NCI-H524 (cell line): Measurements from ENCODE around the gene PUS10.
"Not testable (repeated sequence)": the region's sequence is repeated elsewhere in the genome, so short reads cannot be mapped to it uniquely, and the experiment has no call there.

Source experiments
- DNase-seq, 2 experiments: peaks; one replicate each; lab custom pipeline; 2025; lab: John Stamatoyannopoulos, UW

The PUS10 gene

DNA sequence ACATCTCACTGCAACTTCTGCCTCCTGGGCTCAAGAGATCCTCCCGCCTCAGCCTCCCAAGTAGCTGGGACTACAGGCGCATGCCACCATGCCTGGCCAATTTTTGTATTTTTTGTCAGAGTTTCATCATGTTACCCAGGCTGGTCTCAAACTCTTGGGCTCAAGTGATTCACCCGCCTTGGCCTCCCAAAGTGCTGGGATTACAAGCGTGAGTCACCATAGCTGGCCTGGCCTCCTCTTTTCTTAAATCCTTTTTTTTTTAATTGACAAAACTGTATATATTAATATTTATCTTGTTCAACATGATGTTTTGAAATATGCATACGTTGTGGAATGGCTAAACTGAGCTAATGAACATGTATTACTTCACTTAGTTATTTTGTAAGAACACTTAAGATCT is 86.0 kb downstream of the PUS10 start:
- not testable (repeated sequence) for DNase-seq

DNA sequence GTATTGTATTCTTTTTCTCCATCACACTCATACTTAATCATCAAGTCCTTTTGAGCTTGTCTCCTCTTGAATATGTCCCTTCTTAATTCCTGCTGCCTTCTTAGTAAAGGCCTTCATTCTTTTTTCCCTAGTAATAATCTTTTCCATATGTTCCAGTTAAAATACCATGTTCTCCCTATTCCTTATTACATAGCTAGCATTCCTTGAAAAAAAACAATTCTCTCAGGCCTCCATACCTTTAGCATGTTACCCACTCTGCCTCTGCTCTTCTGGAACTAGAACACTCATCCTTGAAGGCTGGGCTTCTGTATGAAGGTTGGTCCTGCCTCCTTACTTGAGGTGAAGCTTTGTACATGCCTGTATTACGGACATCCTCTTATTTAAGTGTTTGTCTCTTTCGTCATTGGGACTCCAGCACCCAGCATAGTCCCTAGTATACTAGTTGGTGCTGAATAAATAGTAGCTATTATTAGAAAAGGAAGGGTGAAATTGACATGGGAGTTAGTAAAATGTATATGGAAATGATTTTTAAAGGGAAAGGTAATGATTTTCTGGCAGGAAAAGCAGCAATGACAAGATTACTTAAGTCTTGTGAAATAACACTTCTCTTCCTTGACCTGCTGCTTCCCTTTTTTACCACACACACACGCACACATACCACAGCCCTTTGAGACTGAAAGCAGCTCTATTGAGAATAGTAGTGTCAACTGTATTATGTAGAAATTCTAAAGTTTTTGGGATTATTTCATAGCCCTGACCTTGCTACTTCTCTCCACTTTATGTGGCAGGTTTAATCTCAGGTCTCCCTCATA is 91.1 kb downstream of the PUS10 start:
- DNase-seq: no peak

DNA sequence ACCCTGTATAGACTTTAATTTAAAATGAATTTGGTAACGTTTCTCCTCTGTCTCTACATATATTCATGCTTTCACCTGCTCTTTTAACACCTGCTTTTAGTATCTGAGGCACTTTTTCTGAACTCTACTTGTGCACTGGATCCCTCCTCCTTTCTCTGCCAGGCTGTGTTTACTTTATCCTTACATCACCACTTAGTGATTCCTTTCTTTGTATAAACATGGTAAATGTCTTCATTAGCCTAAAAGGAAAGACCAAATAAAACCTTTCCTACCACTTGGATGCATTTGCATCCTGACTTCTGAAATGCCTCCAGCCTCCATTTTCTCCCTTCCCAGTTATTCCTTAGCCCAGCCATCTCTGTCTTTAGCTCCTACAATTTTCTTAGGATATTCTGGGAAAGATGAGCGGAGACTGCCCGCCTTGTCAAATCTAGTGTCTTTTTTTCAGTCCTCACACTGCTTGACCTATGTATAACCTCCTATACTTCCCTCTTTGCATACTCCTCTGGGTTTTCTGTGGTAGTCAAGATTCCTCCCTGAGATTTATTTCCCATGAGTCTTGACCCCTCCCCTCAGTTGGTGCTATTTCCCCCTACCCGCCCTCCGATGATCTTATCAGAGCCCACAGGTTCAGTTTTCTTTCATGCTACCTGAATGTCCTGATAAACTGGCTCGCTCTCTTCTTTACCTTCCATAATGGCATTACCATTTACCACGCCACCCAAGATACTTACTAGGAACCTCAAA is 91.9 kb downstream of the PUS10 start:
- no peak for DNase-seq

DNA sequence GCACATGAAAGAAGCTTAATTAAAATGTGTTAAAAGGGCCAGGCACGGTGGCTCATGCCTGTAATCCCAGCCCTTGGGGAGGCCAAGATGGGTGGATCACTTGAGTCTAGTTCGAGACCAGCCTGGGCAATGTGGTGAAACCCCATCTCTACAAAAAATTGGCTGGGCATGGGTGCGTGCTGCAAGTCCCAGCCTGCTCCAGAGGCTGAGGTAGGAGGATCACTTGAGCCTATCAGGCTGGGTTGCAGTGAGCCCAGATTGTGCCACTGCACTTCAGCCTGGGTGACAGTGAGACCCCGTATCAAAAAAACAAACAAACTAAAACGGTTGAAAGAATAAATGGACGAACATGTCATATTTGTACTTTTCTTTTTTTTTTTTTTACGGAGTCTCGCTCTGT is 110.7 kb downstream of the PUS10 start:
- no peak for DNase-seq

DNA sequence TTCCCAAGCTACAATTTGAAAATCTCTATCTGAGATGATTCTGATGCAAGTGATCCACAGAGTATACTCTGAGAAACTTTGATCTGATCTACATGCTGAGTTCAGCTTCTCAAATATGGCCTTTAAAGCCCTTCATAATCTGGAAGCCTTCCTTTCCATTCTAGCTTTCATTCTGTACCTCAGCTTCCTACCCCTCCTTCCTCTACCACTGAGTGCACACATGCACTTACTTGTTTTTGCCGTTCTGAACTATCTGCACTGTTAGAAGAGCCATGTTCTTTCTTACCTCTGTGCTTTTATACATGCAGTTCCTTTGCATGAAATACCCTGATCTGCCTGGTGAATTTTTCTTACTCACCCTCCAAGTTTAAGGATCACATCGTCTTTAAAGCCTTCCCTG is 111.7 kb downstream of the PUS10 start:
- DNase-seq: no peak

DNA sequence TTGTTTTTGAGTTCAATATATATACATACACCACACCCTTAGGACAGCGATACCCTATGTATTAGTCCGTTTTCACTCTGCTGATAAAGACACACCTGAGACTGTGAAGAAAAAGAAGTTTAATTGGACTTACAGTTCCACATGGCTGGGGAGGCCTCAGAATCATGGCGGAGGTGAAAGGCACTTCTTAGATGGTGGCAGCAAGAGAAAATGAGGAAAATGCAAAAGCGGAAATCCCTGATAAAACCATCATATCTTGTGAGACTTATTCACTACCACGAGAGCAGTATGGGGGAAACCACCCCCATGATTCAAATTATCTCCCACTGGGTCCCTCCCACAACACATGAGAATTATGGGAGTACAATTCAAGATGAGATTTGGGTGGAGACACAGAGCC is 112.2 kb downstream of the PUS10 start:
- not testable (repeated sequence) for DNase-seq

DNA sequence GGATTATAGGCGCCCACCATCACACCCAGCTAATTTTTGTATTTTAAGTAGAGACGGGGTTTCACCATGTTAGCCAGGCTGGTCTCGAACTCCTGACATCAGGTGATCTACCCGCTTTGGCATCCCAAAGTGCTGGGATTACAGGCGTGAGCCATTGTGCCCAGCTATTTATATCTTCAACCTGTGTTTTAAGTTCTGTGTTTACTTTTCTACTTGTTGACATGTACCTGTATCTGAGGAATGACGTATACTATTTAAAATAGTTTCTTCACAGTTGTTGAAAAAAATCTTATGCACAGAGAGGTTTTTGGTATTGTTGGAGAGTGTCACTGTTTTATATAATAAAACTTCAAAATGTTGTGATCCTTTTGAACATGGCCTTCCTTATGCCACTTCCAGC is 116.8 kb downstream of the PUS10 start:
- DNase-seq: not testable (repeated sequence)

DNA sequence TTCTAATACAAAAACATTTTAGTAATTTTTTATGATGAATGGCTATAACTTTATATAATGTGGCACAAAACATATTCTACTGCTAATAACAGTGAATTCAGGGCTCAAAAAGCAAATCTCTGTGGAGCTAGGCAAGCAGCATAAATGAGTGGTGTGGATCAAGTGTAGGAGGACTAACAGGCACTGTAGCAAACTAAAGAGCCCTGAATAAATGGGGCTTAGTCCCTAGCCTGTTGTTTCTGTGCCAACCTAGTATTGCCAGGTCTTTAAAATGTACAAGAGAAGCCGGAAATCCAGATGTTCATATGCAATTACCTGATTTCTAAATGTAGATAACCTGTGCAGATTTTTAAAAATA is 118.2 kb downstream of the PUS10 start:
- no peak for DNase-seq

DNA sequence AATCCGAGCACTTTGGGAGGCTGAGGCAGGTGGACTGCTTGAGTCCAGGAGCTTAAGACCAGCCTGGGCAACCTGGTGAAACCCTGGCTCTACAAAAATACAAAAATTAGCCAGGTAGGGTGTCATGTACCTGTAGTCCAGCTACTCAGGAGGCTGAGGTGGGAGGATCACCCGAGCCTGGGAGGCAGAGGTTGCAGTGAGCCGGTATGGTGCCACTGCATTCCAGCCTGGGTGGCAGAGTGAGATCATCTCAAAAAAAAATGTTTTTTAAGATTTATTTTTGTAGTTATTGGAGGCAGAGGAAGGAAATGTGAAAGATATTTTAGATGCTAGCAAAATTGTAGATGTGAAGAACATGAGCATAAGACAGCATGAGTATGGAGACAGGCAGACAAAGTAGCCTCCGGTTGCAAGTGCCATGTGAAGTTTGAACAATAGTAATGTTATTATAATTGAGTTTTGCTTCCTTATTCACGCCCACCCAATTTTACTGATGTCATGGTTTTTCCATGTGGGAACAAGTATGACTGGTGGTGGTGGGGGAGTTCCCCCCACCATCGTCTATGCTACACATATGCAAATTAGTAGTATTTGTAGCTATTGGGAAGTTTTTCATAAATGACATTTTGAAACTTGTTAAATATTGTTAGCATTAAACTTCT is 118.7 kb downstream of the PUS10 start:
- peak in 1 of 2 experiments; percentile 1 for DNase-seq

DNA sequence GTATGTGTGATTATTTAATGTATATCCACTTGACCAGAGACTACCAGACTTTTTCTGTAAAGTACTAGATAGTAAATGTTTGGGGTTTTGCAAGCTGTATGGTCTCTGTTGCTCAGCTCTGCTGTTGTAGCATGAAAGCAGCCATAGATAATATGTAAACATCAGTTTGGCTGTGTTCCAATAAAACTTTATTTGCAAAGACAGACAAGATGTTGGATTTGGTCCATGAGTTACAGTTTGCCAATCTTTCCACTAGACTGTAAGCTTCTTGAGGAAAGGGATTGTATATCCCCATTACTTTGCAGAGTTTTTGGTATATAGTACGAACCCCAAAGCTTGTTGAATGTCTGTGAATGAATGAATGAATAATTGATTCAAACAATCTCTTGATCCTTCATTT is 119.5 kb downstream of the PUS10 start:
- DNase-seq: no peak
